WTC11 (cell line): Measurements from ENCODE around the gene ASB2. TPM values are rescaled to one million over a fixed set of nuclear protein-coding genes. Genes with fewer than 3 reads are reported as not detected.

Experiments used
- ATAC-seq: fragments of 200-7000 bp; cut with Tn5 transposase; 2 replicates; pipeline ENCODE4 v1.10.0; 2021; ENCODE audit warnings: mild to moderate bottlenecking, moderate library complexity
- CTCF ChIA-PET: fragments of 300-600 bp; sonication (Branson Sonifier 250); formaldehyde crosslinking; loops from one replicate; lab custom pipeline; 2021; ENCODE audit warnings: antibody characterized with exemption; lab: Charles Lee
- POLR2A ChIA-PET: fragments of 350-600 bp; sonication (Branson Sonifier 250); formaldehyde crosslinking; loops from one replicate; lab custom pipeline; 2021; ENCODE audit warnings: antibody characterized with exemption; lab: Charles Lee
- DNase-seq: peaks from one replicate; pipeline ENCODE4 v3.0.0; 2021; ENCODE audit warnings: low spot score
- H3K27ac Mint-ChIP-seq: 2 replicates; pipeline ENCODE4 v1.8.0; 2021; ENCODE audit warnings: mixed read lengths
- H3K27me3 Mint-ChIP-seq: 2 replicates; pipeline ENCODE4 v1.8.0; 2021; ENCODE audit warnings: low read depth, mild to moderate bottlenecking, moderate library complexity, mixed read lengths
- H3K36me3 Mint-ChIP-seq: 2 replicates; pipeline ENCODE4 v1.8.0; 2021; ENCODE audit warnings: mixed read lengths
- H3K4me1 Mint-ChIP-seq: 2 replicates; pipeline ENCODE4 v1.8.0; 2022; ENCODE audit warnings: mixed read lengths
- H3K4me3 Mint-ChIP-seq: 2 replicates; pipeline ENCODE4 v1.8.0; 2021; ENCODE audit warnings: mild to moderate bottlenecking, moderate library complexity, mixed read lengths
- H3K9me3 Mint-ChIP-seq: 2 replicates; pipeline ENCODE4 v1.8.0; 2021; ENCODE audit warnings: mixed read lengths
- EMX1 ChIP-seq: fragments of 250-450 bp; sonication (Bioruptor Pico); IDR thresholded peaks from 2 replicates; pipeline ENCODE4 v1.8.0; 2021; ENCODE audit warnings: mild to moderate bottlenecking
- ESRRA ChIP-seq: sonication (generic); formaldehyde crosslinking; IDR thresholded peaks from 2 replicates; pipeline ENCODE4 v1.8.1; 2022; ENCODE audit warnings: mild to moderate bottlenecking, missing genetic modification reagents, borderline replicate concordance
- FOXJ3 ChIP-seq: sonication (generic); formaldehyde crosslinking; IDR thresholded peaks from 2 replicates; pipeline ENCODE4 v1.9.0; 2021; ENCODE audit warnings: missing genetic modification reagents, mild to moderate bottlenecking, borderline replicate concordance
- FOXK1 ChIP-seq: sonication (generic); formaldehyde crosslinking; IDR thresholded peaks from 2 replicates; pipeline ENCODE4 v1.8.0; 2022; ENCODE audit warnings: mild to moderate bottlenecking, moderate library complexity, missing genetic modification reagents
- FOXP1 ChIP-seq: sonication (generic); formaldehyde crosslinking; IDR thresholded peaks from 2 replicates; pipeline ENCODE4 v1.8.0; 2022; ENCODE audit warnings: missing genetic modification reagents, mild to moderate bottlenecking, moderate library complexity, borderline replicate concordance
- IRF2 ChIP-seq: sonication (generic); formaldehyde crosslinking; IDR thresholded peaks from 2 replicates; pipeline ENCODE4 v1.8.0; 2022; ENCODE audit warnings: low read depth, missing genetic modification reagents, borderline replicate concordance
- JAZF1 ChIP-seq: fragments of 250-450 bp; sonication (Bioruptor Pico); IDR thresholded peaks from 2 replicates; pipeline ENCODE4 v1.9.0; 2021; ENCODE audit warnings: moderate library complexity, mild to moderate bottlenecking, inconsistent platforms
- MXD4 ChIP-seq: fragments of 250-450 bp; sonication (Bioruptor Pico); IDR thresholded peaks from 2 replicates; pipeline ENCODE4 v1.8.0; 2021; ENCODE audit warnings: mild to moderate bottlenecking, moderate library complexity, borderline replicate concordance
- NR1H2 ChIP-seq: sonication (generic); formaldehyde crosslinking; IDR thresholded peaks from 2 replicates; pipeline ENCODE4 v1.9.0; 2021; ENCODE audit warnings: mild to moderate bottlenecking, moderate library complexity, missing genetic modification reagents
- NR3C1 ChIP-seq: sonication (generic); formaldehyde crosslinking; conservative IDR thresholded peaks from 2 replicates; pipeline ENCODE4 v1.8.1; 2023; ENCODE audit warnings: low read depth, mild to moderate bottlenecking, missing genetic modification reagents
- PRRX2 ChIP-seq: fragments of 250-450 bp; sonication (Bioruptor Pico); IDR thresholded peaks from 2 replicates; pipeline ENCODE4 v1.8.0; 2021; ENCODE audit warnings: mild to moderate bottlenecking
- RORB ChIP-seq: fragments of 250-450 bp; sonication (Bioruptor Pico); IDR thresholded peaks from 2 replicates; pipeline ENCODE4 v1.9.0; 2021; ENCODE audit warnings: mild to moderate bottlenecking
- ZNF396 ChIP-seq: fragments of 250-450 bp; sonication (Bioruptor Pico); IDR thresholded peaks from 2 replicates; pipeline ENCODE4 v1.8.0; 2021; ENCODE audit warnings: mild to moderate bottlenecking, moderate library complexity, borderline replicate concordance
- total RNA-seq: library from RNA; stranded (reverse); gene quantifications from 3 replicates; pipeline ENCODE4 v1.2.3, GENCODE V29; 2021
- TF ChIP-seq, protein P1 (sequence below): sonication (generic); formaldehyde crosslinking; IDR thresholded peaks from 2 replicates; pipeline ENCODE4 v1.8.1; 2022; ENCODE audit warnings: missing genetic modification reagents, borderline replicate concordance
- TF ChIP-seq, protein P2 (sequence below): sonication (generic); formaldehyde crosslinking; IDR thresholded peaks from 2 replicates; pipeline ENCODE4 v1.8.1; 2023; ENCODE audit warnings: mild to moderate bottlenecking, missing genetic modification reagents
- TF ChIP-seq, protein P3 (sequence below): fragments of 250-450 bp; sonication (Bioruptor Pico); conservative IDR thresholded peaks from 2 replicates; pipeline ENCODE4 v1.9.0; 2021; ENCODE audit warnings: mild to moderate bottlenecking
- TF ChIP-seq, protein P4 (sequence below): sonication (generic); formaldehyde crosslinking; IDR thresholded peaks from 2 replicates; pipeline ENCODE4 v1.8.1; 2023; ENCODE audit warnings: mild to moderate bottlenecking, moderate library complexity, missing genetic modification reagents
- TF ChIP-seq, protein P5 (sequence below): sonication (generic); formaldehyde crosslinking; IDR thresholded peaks from 2 replicates; pipeline ENCODE4 v1.8.1; 2022; ENCODE audit warnings: low read depth, missing genetic modification reagents, borderline replicate concordance
- TF ChIP-seq, protein P6 (sequence below): sonication (generic); formaldehyde crosslinking; IDR thresholded peaks from 2 replicates; pipeline ENCODE4 v1.8.0; 2022; ENCODE audit warnings: mild to moderate bottlenecking, missing genetic modification reagents
- TF ChIP-seq, protein P7 (sequence below): fragments of 250-450 bp; sonication (Bioruptor Pico); IDR thresholded peaks from 2 replicates; pipeline ENCODE4 v1.9.0; 2021; ENCODE audit warnings: mild to moderate bottlenecking

Gene ASB2
- total RNA-seq, 1 experiment from 2014 or later, result 0.37 TPM

DNA sequence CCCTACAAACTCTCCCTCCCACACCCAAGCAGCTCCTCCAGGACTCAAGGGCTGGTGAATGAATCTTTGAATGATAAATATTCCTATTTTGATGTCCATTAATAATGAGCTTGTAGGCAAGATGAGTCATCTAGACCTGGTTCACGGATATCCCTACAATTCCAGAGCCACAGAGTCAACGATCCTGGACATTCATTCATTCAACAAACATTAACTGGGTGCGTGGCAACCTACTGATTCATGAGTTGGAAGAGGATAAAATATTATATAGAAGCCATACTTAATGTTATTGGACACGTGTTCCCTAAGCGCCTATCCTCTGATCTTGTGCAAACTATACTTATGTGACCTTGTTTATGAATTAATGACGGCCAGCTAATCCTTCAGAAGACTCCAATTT, 49.4 kb upstream of the ASB2 start:
- Mint-ChIP-seq H3K9me3 (no peaks in the 10 kb centered on the region), H3K4me1 (peaks cover 22% of the 10 kb centered on the region), H3K27me3 (no peaks in the 10 kb centered on the region), H3K4me3 (peak overlapping the region; percentile 62), H3K27ac (no peak overlapping the region), H3K36me3 (no peaks in the 10 kb centered on the region)
- no peak for ATAC-seq
- DNase-seq, result no peak
- ChIA-PET CTCF (interaction anchor here (0.9 to 5.0 kb wide), 9 partner anchors 10 to 461 kb away, joined by 3 to 37 read pairs (median 5); no protein-coding TSS in a partner anchor), POLR2A (no interaction called here)
- TF ChIP-seq RORB (CRISPR knock-in tag) (no peak), IRF2 (CRISPR knock-in tag) (no peak), ESRRA (CRISPR knock-in tag) (no peak), JAZF1 (CRISPR knock-in tag) (no peak), MXD4 (no peak), FOXJ3 (CRISPR knock-in tag) (no peak), NR1H2 (CRISPR knock-in tag) (no peak), FOXK1 (CRISPR knock-in tag) (no peak)
- TF ChIP-seq, protein P1, sequence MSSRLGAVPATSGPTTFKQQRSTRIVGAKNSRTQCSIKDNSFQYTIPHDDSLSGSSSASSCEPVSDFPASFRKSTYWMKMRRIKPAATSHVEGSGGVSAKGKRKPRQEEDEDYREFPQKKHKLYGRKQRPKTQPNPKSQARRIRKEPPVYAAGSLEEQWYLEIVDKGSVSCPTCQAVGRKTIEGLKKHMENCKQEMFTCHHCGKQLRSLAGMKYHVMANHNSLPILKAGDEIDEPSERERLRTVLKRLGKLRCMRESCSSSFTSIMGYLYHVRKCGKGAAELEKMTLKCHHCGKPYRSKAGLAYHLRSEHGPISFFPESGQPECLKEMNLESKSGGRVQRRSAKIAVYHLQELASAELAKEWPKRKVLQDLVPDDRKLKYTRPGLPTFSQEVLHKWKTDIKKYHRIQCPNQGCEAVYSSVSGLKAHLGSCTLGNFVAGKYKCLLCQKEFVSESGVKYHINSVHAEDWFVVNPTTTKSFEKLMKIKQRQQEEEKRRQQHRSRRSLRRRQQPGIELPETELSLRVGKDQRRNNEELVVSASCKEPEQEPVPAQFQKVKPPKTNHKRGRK (CRISPR knock-in tag), result no peak
- TF ChIP-seq, protein P2, sequence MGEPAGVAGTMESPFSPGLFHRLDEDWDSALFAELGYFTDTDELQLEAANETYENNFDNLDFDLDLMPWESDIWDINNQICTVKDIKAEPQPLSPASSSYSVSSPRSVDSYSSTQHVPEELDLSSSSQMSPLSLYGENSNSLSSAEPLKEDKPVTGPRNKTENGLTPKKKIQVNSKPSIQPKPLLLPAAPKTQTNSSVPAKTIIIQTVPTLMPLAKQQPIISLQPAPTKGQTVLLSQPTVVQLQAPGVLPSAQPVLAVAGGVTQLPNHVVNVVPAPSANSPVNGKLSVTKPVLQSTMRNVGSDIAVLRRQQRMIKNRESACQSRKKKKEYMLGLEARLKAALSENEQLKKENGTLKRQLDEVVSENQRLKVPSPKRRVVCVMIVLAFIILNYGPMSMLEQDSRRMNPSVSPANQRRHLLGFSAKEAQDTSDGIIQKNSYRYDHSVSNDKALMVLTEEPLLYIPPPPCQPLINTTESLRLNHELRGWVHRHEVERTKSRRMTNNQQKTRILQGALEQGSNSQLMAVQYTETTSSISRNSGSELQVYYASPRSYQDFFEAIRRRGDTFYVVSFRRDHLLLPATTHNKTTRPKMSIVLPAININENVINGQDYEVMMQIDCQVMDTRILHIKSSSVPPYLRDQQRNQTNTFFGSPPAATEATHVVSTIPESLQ, result no peak
- TF ChIP-seq, protein P3, sequence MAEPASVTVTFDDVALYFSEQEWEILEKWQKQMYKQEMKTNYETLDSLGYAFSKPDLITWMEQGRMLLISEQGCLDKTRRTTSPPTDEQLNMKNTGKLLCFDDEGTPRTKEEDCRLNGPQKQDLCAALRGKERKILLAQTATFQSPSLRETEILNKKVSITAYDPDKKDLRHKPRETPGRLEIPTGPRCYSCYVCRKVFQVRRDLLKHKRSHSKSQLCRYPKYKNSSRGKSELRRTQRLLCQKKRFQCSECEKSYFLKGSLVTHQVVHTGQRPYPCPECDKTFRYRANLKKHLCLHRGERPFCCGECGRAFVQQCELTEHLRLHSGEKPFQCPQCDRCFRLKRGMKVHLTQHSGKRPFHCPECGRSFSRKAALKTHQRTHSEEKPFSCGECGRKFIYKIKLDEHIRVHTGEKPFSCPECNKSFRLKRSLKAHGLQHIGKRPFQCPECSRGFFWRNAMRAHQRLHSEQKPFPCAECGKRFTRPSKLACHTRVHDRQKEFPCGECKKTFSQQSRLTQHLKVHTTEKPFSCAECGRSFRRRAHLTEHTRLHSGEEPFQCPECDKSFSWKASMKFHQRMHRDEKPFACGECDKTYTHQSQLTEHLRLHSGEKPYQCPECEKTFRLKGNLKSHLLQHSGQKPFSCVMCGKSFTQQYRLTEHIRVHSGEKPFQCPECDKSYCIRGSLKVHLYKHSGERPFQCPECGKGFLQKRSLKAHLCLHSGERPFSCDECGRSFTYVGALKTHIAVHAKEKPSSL (CRISPR knock-in tag), result no peak
- TF ChIP-seq, protein P4, sequence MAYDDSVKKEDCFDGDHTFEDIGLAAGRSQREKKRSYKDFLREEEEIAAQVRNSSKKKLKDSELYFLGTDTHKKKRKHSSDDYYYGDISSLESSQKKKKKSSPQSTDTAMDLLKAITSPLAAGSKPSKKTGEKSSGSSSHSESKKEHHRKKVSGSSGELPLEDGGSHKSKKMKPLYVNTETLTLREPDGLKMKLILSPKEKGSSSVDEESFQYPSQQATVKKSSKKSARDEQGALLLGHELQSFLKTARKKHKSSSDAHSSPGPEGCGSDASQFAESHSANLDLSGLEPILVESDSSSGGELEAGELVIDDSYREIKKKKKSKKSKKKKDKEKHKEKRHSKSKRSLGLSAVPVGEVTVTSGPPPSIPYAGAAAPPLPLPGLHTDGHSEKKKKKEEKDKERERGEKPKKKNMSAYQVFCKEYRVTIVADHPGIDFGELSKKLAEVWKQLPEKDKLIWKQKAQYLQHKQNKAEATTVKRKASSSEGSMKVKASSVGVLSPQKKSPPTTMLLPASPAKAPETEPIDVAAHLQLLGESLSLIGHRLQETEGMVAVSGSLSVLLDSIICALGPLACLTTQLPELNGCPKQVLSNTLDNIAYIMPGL (CRISPR knock-in tag), result no peak
- TF ChIP-seq, all 79 proteins: peak for 0

DNA sequence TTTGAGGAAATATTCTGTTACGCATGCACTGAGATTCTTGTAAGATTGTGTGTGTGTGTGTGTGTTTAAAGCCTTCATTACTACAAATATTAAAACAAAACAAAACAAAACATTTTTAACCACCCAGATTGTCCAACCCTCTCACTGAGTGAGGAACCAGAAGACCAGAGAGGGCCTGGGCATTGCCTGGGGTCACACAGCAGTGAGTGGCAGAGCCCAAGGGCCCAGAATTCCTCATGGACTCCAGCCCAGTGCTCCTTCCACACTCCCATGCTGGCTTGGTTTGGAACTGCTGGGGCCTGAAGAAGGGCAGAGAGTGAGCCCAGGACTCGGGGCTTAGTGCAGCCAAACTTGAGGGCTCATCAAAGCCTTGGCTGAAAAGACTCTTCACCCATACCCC, 48.2 kb upstream of the ASB2 start:
- Mint-ChIP-seq H3K4me1 (peaks cover 31% of the 10 kb centered on the region), H3K36me3 (no peaks in the 10 kb centered on the region), H3K4me3 (no peak overlapping the region)
- TF ChIP-seq, protein P5, sequence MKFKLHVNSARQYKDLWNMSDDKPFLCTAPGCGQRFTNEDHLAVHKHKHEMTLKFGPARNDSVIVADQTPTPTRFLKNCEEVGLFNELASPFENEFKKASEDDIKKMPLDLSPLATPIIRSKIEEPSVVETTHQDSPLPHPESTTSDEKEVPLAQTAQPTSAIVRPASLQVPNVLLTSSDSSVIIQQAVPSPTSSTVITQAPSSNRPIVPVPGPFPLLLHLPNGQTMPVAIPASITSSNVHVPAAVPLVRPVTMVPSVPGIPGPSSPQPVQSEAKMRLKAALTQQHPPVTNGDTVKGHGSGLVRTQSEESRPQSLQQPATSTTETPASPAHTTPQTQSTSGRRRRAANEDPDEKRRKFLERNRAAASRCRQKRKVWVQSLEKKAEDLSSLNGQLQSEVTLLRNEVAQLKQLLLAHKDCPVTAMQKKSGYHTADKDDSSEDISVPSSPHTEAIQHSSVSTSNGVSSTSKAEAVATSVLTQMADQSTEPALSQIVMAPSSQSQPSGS (CRISPR knock-in tag), result no peak
- TF ChIP-seq FOXP1, result no peak
- TF ChIP-seq EMX1 (CRISPR knock-in tag), result no peak
- TF ChIP-seq, protein P6, sequence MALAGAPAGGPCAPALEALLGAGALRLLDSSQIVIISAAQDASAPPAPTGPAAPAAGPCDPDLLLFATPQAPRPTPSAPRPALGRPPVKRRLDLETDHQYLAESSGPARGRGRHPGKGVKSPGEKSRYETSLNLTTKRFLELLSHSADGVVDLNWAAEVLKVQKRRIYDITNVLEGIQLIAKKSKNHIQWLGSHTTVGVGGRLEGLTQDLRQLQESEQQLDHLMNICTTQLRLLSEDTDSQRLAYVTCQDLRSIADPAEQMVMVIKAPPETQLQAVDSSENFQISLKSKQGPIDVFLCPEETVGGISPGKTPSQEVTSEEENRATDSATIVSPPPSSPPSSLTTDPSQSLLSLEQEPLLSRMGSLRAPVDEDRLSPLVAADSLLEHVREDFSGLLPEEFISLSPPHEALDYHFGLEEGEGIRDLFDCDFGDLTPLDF (CRISPR knock-in tag), result no peak
- TF ChIP-seq, protein P7, sequence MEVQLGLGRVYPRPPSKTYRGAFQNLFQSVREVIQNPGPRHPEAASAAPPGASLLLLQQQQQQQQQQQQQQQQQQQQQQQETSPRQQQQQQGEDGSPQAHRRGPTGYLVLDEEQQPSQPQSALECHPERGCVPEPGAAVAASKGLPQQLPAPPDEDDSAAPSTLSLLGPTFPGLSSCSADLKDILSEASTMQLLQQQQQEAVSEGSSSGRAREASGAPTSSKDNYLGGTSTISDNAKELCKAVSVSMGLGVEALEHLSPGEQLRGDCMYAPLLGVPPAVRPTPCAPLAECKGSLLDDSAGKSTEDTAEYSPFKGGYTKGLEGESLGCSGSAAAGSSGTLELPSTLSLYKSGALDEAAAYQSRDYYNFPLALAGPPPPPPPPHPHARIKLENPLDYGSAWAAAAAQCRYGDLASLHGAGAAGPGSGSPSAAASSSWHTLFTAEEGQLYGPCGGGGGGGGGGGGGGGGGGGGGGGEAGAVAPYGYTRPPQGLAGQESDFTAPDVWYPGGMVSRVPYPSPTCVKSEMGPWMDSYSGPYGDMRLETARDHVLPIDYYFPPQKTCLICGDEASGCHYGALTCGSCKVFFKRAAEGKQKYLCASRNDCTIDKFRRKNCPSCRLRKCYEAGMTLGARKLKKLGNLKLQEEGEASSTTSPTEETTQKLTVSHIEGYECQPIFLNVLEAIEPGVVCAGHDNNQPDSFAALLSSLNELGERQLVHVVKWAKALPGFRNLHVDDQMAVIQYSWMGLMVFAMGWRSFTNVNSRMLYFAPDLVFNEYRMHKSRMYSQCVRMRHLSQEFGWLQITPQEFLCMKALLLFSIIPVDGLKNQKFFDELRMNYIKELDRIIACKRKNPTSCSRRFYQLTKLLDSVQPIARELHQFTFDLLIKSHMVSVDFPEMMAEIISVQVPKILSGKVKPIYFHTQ (CRISPR knock-in tag), result no peak
- TF ChIP-seq NR3C1 (CRISPR knock-in tag), result no peak
- TF ChIP-seq ZNF396 (CRISPR knock-in tag), result no peak
- no peak for TF ChIP-seq PRRX2 (CRISPR knock-in tag)
- TF ChIP-seq, all 79 proteins: peak for 0
- H3K9me3 Mint-ChIP-seq, result no peaks in the 10 kb centered on the region
- no peaks in the 10 kb centered on the region for H3K27me3 Mint-ChIP-seq
- DNase-seq (no peak), ATAC-seq (no peak)
- ChIA-PET CTCF (interaction anchor here (2.2 to 5.0 kb wide), 2 partner anchors 12 to 85 kb away, joined by 29 to 37 read pairs; no protein-coding TSS in a partner anchor), POLR2A (no interaction called here)
- H3K27ac Mint-ChIP-seq, result no peak overlapping the region
